Adrenal gland (tissue), 12 donors: ENCODE data around the gene CFAP92. TPM values are rescaled to one million over a fixed set of nuclear protein-coding genes. Genes with fewer than 3 reads are reported as not detected.

Experiments
- DNase-seq, 7 donors: peaks; one replicate each; pipeline ENCODE4 v3.0.0-alpha.2; 2019 to 2020
- H3K27ac ChIP-seq, 5 donors: fragments of 200-600 bp; sonication (generic) in 4 of 5; 1 replicate in 3 of 5; 2 replicates in 2 of 5; pipeline versions ENCODE4 v1.5.1 to v1.8.0; 2016 to 2020; ENCODE audit warnings: mild to moderate bottlenecking in 1 of 5
- H3K27me3 ChIP-seq: fragments of 200-600 bp; 2 replicates; pipeline ENCODE4 v1.8.0; 2021
- H3K36me3 ChIP-seq, 2 donors: fragments of 200-600 bp; replicated peaks in 1 of 2; 1 replicate in 1 of 2; 2 replicates in 1 of 2; pipeline versions ENCODE4 v1.5.1 to v1.8.0; 2018 to 2022
- H3K4me1 ChIP-seq, 2 donors: fragments of 200-600 bp; replicated peaks in 1 of 2; 1 replicate in 1 of 2; 2 replicates in 1 of 2; pipeline versions ENCODE4 v1.5.1 to v1.8.0; 2018 to 2021
- H3K4me3 ChIP-seq, 4 donors: fragments of 200-600 bp; sonication (generic) in 3 of 4; one replicate each; pipeline ENCODE4 v1.5.1; 2016 to 2018
- H3K9me3 ChIP-seq, 3 donors: fragments of 200-600 bp; sonication (generic) in 1 of 3; replicated peaks in 1 of 3; 1 replicate in 2 of 3; 2 replicates in 1 of 3; pipeline versions ENCODE4 v1.5.1 to v1.8.0; 2016 to 2021
- POLR2A ChIP-seq, 2 donors: fragments of 450-650 bp; IDR thresholded peaks; one replicate each; pipeline ENCODE4 v1.6.1; 2017; ENCODE audit warnings: antibody characterized with exemption in 2 of 2, mild to moderate bottlenecking in 2 of 2, moderate library complexity in 1 of 2
- WGBS, 4 donors: extraction: QIAGEN DNeasy Blood & Tissue Kit in 2 of 4; methylation state at CpG; one replicate each; pipeline versions ENCODE4 v1.1.5 to v1.1.7; 2013 to 2017; 5-methylcytosine and 5-hydroxymethylcytosine counted together
- intact Hi-C, 2 donors: fragments of 100-400 bp; cut with DNase I; formaldehyde crosslinking; loops; one replicate each; pipeline versions ENCODE4 v1.14.1 to v1.15.0; 2022 to 2023
- polyA plus RNA-seq, 3 donors: library from polyadenylated mRNA; stranded (reverse); fragments of 200-250 nt in 2 of 3; fragments of 350-450 nt in 1 of 3; fragmentation: Illumina TruSeq in 1 of 3; extraction: RNeasy Lipid Tissue Mini Kit (QIAGEN cat#74804) in 1 of 3; gene quantifications; one replicate each; pipeline ENCODE4 v1.2.3, GENCODE V29; 2013 to 2014
- total RNA-seq, 9 donors: library from RNA; depleted of rRNA in 4 of 9; stranded (reverse); fragments of >200 nt in 4 of 9; fragments of 120-200 nt in 1 of 9; fragmentation: NEBNext Ultra II Directional in 1 of 9; extraction: Animal tissue kit (Norgen Biotek cat#: 25700) in 1 of 9; gene quantifications; one replicate each; pipeline versions ENCODE4 v1.1.0 to v1.2.4, GENCODE V29; 2013 to 2023
- TF ChIP-seq, protein P1 (sequence below), 6 experiments: fragments of 450-650 bp in 4 of 6; fragments of 200-600 bp in 2 of 6; sonication (generic) in 1 of 6; IDR thresholded peaks; 1 replicate in 5 of 6; 2 replicates in 1 of 6; pipeline versions ENCODE4 v1.5.1 to v1.8.0; 2016 to 2021; ENCODE audit warnings: antibody characterized with exemption in 6 of 6, mild to moderate bottlenecking in 2 of 6, moderate library complexity in 1 of 6
- donor health status: healthy with polysubstance abuse.
- donor health status: Bipolar disorder and iron deficiency.
- donor health status: DM: yes; HTN: yes; CAD: no.
- donor health status: DM: no; HTN: no; CAD: no.
- donor health status: DM: no; HTN: no; CAD: no.
- donor health status: DM: yes; HTN: yes; CAD: no.

The CFAP92 gene
- total and polyA plus RNA-seq, 12 donors = 0.14 to 1.9 (median 0.48) TPM; not detected in 1

DNA sequence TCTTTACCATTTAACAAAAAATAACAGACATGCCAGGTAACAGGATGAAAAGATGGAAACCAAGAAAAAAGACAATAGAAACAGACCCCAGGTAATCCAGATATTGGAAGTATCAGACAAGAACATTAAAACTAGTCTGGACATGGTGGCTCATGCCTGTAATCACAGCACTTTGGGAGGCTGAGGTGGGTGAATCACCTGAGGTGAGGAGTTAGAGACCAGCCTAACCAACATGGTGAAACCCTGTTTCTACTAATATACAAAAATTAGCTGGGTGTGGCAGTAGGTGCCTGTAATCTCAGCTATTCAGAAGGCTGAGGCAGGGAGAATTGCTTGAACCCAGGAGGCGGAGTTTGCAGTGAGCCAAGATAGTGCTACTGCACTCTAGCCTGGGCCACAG, 73.9 kb downstream of the CFAP92 start:
- Histone ChIP-seq H3K27me3 (no peaks in the 10 kb centered on the region), H3K4me3 (no peak overlapping the region), H3K36me3 (peaks cover 0 to 2% of the 10 kb centered on the region in 2 donors), H3K9me3 (no peaks in the 10 kb centered on the region), H3K4me1 (no peaks in the 10 kb centered on the region), H3K27ac (no peak overlapping the region)
- no peak for DNase-seq
- WGBS, 4 donors = 96 to 100% (median 99%) methylated on average over 1 of the region's 1 CpG
- intact Hi-C loops = no loop called here
- TF ChIP-seq POLR2A (IDR thresholded peaks at IDR 0.05) = no peak
- TF ChIP-seq, protein P1, sequence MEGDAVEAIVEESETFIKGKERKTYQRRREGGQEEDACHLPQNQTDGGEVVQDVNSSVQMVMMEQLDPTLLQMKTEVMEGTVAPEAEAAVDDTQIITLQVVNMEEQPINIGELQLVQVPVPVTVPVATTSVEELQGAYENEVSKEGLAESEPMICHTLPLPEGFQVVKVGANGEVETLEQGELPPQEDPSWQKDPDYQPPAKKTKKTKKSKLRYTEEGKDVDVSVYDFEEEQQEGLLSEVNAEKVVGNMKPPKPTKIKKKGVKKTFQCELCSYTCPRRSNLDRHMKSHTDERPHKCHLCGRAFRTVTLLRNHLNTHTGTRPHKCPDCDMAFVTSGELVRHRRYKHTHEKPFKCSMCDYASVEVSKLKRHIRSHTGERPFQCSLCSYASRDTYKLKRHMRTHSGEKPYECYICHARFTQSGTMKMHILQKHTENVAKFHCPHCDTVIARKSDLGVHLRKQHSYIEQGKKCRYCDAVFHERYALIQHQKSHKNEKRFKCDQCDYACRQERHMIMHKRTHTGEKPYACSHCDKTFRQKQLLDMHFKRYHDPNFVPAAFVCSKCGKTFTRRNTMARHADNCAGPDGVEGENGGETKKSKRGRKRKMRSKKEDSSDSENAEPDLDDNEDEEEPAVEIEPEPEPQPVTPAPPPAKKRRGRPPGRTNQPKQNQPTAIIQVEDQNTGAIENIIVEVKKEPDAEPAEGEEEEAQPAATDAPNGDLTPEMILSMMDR (IDR thresholded peaks at IDR 0.05) = no peak

DNA sequence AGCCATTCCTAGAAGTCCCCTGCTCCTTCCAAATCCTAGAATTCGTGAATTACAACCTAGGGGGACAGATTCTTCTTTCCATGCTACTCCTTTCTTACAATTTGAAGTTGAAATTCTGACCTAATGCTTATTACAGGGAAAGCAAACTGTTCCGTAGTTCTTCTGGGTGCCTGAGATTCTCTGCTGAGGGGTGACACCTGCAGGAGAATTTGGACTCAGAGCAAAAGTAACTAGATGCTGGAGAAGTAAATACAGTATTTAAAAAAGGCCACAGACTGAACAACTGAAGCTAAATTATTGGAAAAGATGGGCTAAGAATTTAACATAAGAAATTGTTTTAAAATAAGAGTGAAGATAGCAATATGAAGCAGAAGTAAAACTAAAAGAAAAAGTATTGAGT, 76.6 kb downstream of the CFAP92 start:
- 56 to 64% (median 60%) methylated on average over 2 of the region's 2 CpGs for WGBS, 4 donors
- Histone ChIP-seq H3K4me1 (no peaks in the 10 kb centered on the region), H3K4me3 (no peak overlapping the region), H3K9me3 (no peaks in the 10 kb centered on the region), H3K27ac (no peak overlapping the region), H3K27me3 (no peaks in the 10 kb centered on the region), H3K36me3 (peaks cover 0 to 29% of the 10 kb centered on the region in 2 donors)
- DNase-seq = no peak
- TF ChIP-seq, protein P1 (IDR thresholded peaks at IDR 0.05) = peak in 2 of 6 experiments; percentile 4 to 10
- TF ChIP-seq POLR2A (IDR thresholded peaks at IDR 0.05) = no peak
- intact Hi-C loops = no loop called here

DNA sequence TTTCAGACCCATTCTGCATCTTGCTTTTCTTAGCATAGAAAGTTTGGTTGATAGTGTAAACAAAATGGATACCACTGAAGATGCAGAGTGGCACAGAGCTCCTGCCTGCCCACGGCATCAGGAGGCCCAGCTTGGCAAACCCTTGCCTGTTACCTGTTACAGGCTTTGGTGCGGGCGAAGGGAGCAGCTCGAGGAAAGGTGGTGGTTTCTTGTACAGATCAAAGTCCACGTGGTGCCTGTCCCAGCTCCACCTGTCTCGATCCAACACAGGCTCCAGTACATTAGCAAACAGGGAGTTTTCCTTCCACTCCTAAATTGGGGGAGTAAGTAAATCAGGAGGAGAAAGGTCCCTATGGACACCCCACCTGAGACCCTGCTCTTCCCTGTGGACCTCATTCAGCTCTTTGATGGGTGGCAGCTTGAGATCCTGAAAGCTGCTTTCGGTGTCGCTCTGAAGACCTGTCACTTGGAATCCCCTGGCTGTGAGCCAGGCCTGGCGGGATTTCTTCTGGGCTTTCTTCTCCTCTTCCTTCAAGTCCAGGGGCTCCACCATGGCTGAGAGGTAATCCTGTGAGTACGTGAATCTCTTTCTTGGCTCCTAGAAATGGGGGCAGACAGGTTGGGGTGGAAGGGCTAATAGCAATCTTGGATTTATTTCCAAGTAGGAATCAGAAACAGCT, 78.8 kb downstream of the CFAP92 start:
- no peak for DNase-seq
- H3K36me3 ChIP-seq = peaks cover 0 to 51% of the 10 kb centered on the region in 2 donors
- no peaks in the 10 kb centered on the region for H3K27me3 ChIP-seq
- H3K4me3 ChIP-seq = no peak overlapping the region
- no peak for TF ChIP-seq POLR2A (IDR thresholded peaks at IDR 0.05)
- TF ChIP-seq, protein P1 (IDR thresholded peaks at IDR 0.05) = no peak
- H3K9me3 ChIP-seq = no peaks in the 10 kb centered on the region
- intact Hi-C loops = no loop called here
- H3K27ac ChIP-seq = no peak overlapping the region
- WGBS, 4 donors = 91 to 100% (median 96%) methylated on average over 7 to 10 of the region's 10 CpGs
- H3K4me1 ChIP-seq = no peaks in the 10 kb centered on the region

DNA sequence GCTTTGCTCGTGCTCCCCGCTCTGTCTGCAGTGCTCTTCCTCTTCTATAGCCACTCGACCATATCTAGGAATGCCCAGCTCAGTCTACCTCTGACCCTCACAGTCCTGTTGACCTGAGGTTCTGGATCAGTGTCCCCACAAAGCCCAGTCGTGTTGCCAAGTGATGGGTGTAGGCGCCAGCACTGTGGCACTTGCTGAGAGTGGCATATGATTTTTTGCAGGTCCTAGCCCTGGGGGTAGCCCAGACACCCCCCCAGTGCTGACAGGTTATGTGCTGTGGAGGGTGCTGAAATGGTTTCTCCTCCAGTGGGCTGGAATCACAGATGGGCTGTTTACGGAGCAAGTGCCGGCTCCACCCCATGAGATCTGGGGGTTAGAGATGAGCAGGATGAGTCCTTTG, 82.0 kb downstream of the CFAP92 start:
- no peak overlapping the region for H3K4me3 ChIP-seq
- no peak overlapping the region for H3K27ac ChIP-seq
- H3K36me3 ChIP-seq = peaks cover 0 to 81% of the 10 kb centered on the region in 2 donors
- no peaks in the 10 kb centered on the region for H3K4me1 ChIP-seq
- TF ChIP-seq POLR2A (IDR thresholded peaks at IDR 0.05) = no peak
- TF ChIP-seq, protein P1 (IDR thresholded peaks at IDR 0.05) = no peak
- intact Hi-C loops = no loop called here
- H3K27me3 ChIP-seq = no peaks in the 10 kb centered on the region
- DNase-seq = no peak
- 87 to 94% (median 90%) methylated on average over 4 to 7 of the region's 7 CpGs for WGBS, 4 donors
- H3K9me3 ChIP-seq = no peaks in the 10 kb centered on the region
